Bronchial epithelial cell (primary cell): Measurements from ENCODE around the gene CRIP3. TPM values are rescaled to one million over a fixed set of nuclear protein-coding genes. Genes with fewer than 3 reads are reported as not detected.

Experiments
- DNase-seq: peaks from one replicate; pipeline ENCODE4 v3.0.0-alpha.2; 2010; ENCODE audit warnings: low read depth
- FAIRE-seq: peaks from 2 replicates; lab custom pipeline; 2011; peaks lifted over from hg19 to GRCh38; lab: Jason Lieb, UNC
- H3K27me3 ChIP-seq: 2 replicates; pipeline ENCODE4 v1.5.1; 2011; ENCODE audit warnings: low read length; ENCODE audit not compliant: control insufficient read depth, insufficient read depth
- H3K36me3 ChIP-seq: 2 replicates; pipeline ENCODE4 v1.5.1; 2011; ENCODE audit warnings: low read length; ENCODE audit not compliant: control insufficient read depth, insufficient read depth
- H3K4me3 ChIP-seq: 2 replicates; pipeline ENCODE4 v1.5.1; 2011; ENCODE audit warnings: mild to moderate bottlenecking, low read depth, low read length, control low read depth
- CTCF ChIP-seq: IDR thresholded peaks from 2 replicates; pipeline ENCODE4 v1.5.1; 2011; ENCODE audit warnings: mild to moderate bottlenecking, moderate library complexity, low read length, control low read depth, inconsistent platforms; ENCODE audit not compliant: insufficient read depth, severe bottlenecking
- total RNA-seq: library from RNA; depleted of rRNA; stranded (reverse); fragments of >200 nt; gene quantifications from 2 replicates; pipeline ENCODE4 v1.2.1, GENCODE V29; 2014

The CRIP3 gene
- total RNA-seq, 1 donor from 2014 or later: not detected

GRCh38 chr6:43310624-43311023 is 2.0 kb upstream of the CRIP3 start:
- peak; percentile 38 for DNase-seq
- no peaks in the 10 kb centered on the region for H3K36me3 ChIP-seq
- TF ChIP-seq CTCF: no peak
- no peak overlapping the region for H3K4me3 ChIP-seq
- FAIRE-seq: no peak
- H3K27me3 ChIP-seq: no peaks in the 10 kb centered on the region

- FAIRE-seq (no peak), DNase-seq (no peak)
Observed at GRCh38 chr6:43310134-43310533, 1.5 kb upstream of the CRIP3 start.

GRCh38 chr6:43308990-43309477 is 408 bp upstream of the CRIP3 start:
- Histone ChIP-seq H3K27me3 (no peaks in the 10 kb centered on the region), H3K4me3 (no peak overlapping the region), H3K36me3 (no peaks in the 10 kb centered on the region)
- no peak for TF ChIP-seq CTCF
- no peak for DNase-seq
- no peak for FAIRE-seq

More at GRCh38 chr6:43310134-43310533, 1.5 kb upstream of the CRIP3 start:
- Histone ChIP-seq H3K36me3 (no peaks in the 10 kb centered on the region), H3K4me3 (no peak overlapping the region), H3K27me3 (no peaks in the 10 kb centered on the region)
- no peak for TF ChIP-seq CTCF

- FAIRE-seq (no peak), DNase-seq (no peak)
- H3K4me3 ChIP-seq: no peak overlapping the region
- H3K27me3 ChIP-seq: no peaks in the 10 kb centered on the region
- H3K36me3 ChIP-seq: no peaks in the 10 kb centered on the region
- no peak for TF ChIP-seq CTCF
Observed at GRCh38 chr6:43307451-43308100, 1.1 kb downstream of the CRIP3 start.

- TF ChIP-seq CTCF: no peak
- Histone ChIP-seq H3K4me3 (no peak overlapping the region), H3K36me3 (no peaks in the 10 kb centered on the region), H3K27me3 (no peaks in the 10 kb centered on the region)
- FAIRE-seq (no peak), DNase-seq (no peak)
Observed at GRCh38 chr6:43306086-43306485, 2.5 kb downstream of the CRIP3 start.

- FAIRE-seq: no peak
- no peaks in the 10 kb centered on the region for H3K36me3 ChIP-seq
- no peaks in the 10 kb centered on the region for H3K27me3 ChIP-seq
- no peak overlapping the region for H3K4me3 ChIP-seq
- no peak for DNase-seq
- TF ChIP-seq CTCF: no peak
Observed at GRCh38 chr6:43304882-43305281, 3.7 kb downstream of the CRIP3 start.
